GM10266 (cell line): ENCODE results near the gene BMP7.
"Not testable (repeated sequence)": the region's sequence is repeated elsewhere in the genome, so short reads cannot be mapped to it uniquely, and the experiment has no call there.

ENCODE experiments used
- DNase-seq: peaks from one replicate; pipeline ENCODE4 v3.0.0; 2012; ENCODE audit errors: extremely low spot score
- TF ChIP-seq, protein P1 (sequence below): IDR thresholded peaks from 2 replicates; pipeline ENCODE4 v1.5.1; 2012; ENCODE audit warnings: mild to moderate bottlenecking, low read depth; ENCODE audit not compliant: control insufficient read depth, insufficient read depth; ENCODE audit errors: missing control alignments

Gene BMP7

DNA sequence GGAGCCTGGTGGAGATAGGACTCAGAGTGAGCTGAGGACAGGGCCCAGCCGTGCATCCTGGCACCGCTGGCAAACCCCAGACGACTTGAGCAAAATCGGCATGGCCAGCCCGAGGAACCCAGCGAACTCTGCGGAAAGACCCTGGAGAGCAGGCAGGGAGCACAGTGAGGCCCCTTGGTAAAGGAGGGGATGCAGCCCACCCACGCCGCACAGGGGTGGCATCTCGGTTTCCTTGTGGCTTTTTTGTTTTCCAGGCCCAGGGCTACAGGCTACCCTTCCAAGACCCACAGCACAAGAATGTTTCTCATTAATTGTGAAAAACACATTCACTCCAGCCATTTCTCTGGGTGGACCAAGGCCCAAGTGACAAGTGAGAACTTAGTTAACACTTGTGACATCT, 71.4 kb downstream of the BMP7 start:
- TF ChIP-seq, protein P1, sequence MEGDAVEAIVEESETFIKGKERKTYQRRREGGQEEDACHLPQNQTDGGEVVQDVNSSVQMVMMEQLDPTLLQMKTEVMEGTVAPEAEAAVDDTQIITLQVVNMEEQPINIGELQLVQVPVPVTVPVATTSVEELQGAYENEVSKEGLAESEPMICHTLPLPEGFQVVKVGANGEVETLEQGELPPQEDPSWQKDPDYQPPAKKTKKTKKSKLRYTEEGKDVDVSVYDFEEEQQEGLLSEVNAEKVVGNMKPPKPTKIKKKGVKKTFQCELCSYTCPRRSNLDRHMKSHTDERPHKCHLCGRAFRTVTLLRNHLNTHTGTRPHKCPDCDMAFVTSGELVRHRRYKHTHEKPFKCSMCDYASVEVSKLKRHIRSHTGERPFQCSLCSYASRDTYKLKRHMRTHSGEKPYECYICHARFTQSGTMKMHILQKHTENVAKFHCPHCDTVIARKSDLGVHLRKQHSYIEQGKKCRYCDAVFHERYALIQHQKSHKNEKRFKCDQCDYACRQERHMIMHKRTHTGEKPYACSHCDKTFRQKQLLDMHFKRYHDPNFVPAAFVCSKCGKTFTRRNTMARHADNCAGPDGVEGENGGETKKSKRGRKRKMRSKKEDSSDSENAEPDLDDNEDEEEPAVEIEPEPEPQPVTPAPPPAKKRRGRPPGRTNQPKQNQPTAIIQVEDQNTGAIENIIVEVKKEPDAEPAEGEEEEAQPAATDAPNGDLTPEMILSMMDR, result no peak
- DNase-seq, result no peak

DNA sequence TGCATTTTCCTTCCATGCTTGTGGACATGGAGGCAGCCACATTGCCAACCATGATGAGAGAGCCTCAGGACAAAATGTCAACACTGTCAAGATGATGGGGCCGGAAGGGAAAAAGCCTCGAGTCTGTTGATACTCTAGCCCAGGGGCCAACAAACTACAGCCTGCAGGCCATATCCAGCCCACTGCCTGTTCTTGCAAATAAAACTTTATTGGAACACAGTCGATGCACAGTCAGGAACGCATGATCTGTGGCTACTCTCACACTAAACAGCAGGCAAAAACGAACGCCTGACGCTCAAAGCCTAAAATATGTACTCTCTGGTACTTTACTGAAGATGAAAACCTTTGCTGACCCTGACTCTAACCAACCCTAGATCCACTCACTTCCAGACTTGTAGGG, 72.3 kb downstream of the BMP7 start:
- TF ChIP-seq, protein P1, result no peak
- DNase-seq, result no peak

DNA sequence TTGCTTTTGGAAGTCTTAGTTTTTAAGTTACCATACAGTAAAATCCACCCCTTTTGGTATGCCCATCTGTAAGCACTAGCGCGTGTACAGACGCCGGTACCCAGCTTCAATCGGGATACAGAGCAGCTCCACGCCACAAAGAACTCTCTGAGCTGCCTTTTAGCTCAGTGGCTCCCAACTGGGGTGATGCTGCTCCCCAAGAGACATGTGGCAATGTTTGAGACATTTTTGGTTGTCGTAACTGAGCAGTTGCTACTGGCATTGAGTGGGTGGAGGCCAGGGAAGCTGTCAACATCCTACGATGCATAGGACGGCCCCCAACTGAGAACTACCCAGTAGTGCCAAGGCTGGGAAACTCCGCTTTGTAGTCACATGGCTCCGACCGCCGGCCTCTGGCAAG, 73.3 kb downstream of the BMP7 start:
- TF ChIP-seq, protein P1, result no peak
- DNase-seq, result no peak

DNA sequence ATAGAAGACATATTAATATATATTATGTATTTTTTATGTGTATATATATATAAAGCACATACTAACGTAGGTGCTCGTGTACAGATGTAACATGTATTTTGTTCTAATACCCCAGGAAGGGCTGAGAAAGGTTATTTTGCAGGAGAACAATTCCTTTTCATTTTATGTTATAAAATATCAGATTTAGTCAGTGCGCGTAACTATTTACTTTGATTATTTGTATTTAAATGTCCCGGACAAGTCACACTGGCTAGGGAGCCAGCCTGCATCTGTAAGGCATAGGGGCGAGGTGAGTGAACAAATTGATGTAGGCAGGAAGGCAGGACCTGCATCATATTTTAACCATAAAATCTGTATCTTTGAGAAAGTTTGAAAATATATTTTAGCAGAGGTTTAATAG, 74.1 kb downstream of the BMP7 start:
- DNase-seq, result no peak

DNA sequence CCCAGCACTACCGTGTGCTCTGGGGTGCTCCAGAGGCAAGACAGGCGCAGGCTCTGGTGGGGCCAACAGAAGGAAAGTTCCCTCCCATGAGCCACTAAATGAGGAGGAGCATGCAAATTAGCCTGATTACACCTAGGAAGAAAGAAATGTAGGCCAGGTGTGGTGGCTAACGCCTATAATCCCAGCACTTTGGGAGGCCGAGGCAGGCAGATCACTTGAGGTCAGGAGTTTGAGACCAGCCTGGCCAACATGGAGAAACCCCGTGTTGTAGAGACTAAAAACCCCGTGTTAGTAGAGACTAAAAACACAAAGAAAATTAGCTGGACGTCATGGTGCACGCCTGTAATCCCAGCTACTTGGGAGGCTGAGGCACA, 75.2 kb downstream of the BMP7 start:
- DNase-seq, result not testable (repeated sequence)

More for the DNA sequence above, 74.1 kb downstream of the BMP7 start:
- TF ChIP-seq, protein P1, result no peak

DNA sequence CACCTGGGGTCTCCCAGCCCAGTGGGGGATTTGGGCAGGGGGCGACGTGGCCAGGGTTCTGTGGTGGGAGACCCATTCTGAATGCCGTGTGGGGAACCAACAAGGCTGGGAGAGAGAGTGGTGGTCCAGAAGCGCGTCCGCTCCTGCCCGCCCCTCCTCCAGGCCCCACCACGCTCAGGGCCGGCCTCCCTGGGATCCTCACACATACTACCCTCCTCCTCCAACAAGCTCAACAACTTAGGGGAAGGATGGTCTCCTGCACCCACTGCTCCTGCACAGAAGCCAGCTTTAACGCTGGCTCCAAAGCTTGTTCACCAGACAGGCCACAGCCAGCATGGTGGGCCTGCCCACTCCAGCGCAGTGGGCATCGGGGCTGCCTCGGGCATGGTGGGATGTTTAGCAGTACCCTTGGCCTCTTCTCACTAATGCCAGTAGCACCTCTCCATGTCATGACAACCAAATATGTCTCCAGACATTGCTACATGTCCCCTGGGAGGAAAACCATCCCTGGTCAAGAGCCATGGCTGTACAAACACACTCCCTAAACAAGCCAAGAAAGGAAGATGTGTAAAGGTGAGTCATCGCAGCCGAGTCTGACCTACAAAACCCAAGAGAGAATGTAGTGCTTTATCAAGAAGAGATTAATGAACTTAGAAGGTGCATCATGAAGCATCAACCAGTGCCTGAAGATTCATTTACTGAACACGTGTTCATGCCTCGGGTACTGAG, 75.7 kb downstream of the BMP7 start:
- no peak for DNase-seq
- TF ChIP-seq, protein P1, result no peak

DNA sequence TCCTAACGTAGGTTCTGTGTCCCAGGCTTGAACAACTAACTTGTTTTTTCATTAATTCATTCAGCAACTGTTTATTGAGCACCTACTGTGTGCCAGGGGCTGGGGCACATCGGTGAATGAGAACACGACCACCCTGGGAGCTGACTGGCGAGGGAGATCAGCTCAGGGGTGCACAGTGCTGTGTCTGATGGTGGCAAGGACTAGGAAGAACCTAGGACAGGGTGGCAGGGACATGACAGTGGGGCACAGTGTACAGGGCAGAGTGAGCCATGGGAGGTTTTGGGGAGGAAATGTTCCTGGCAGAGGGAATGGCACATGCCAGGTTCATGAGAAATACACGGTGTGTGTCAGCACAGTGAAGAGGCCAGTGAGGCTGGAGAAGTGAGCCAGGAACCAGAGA, 76.7 kb downstream of the BMP7 start:
- DNase-seq, result no peak
- TF ChIP-seq, protein P1, result no peak
